ENCODE data around the gene MYOM3. TPM values are rescaled to one million over a fixed set of nuclear protein-coding genes. Genes with fewer than 3 reads are reported as not detected.

Gene MYOM3
- 0.49 to 1.0 TPM (median 0.98 TPM) in 3 replicates for polyA plus RNA-seq
- polyA plus RNA-seq (2011; ENCODE audit: low read depth): 0.84 TPM
- 0.67 and 1.1 TPM in 2 replicates for polyA plus RNA-seq (2011; cell fraction: cytosol; rRNA removed)
- 2.2 and 2.6 TPM in 2 replicates for polyA plus RNA-seq (2011; cell fraction: nucleus; rRNA removed)
- 1.4 and 1.6 TPM in 2 replicates for polyA plus RNA-seq (2012; ENCODE audit: low replicate concordance)
- 1.1 to 1.3 TPM (median 1.2 TPM) in 3 replicates for polyA minus RNA-seq
- 0.77 TPM for polyA minus RNA-seq (2011; cell fraction: cytosol; rRNA and poly(A)+ RNA removed)
- polyA minus RNA-seq (2011; cell fraction: nucleus; rRNA and poly(A)+ RNA removed): 1.8 and 2.5 TPM in 2 replicates

DNA sequence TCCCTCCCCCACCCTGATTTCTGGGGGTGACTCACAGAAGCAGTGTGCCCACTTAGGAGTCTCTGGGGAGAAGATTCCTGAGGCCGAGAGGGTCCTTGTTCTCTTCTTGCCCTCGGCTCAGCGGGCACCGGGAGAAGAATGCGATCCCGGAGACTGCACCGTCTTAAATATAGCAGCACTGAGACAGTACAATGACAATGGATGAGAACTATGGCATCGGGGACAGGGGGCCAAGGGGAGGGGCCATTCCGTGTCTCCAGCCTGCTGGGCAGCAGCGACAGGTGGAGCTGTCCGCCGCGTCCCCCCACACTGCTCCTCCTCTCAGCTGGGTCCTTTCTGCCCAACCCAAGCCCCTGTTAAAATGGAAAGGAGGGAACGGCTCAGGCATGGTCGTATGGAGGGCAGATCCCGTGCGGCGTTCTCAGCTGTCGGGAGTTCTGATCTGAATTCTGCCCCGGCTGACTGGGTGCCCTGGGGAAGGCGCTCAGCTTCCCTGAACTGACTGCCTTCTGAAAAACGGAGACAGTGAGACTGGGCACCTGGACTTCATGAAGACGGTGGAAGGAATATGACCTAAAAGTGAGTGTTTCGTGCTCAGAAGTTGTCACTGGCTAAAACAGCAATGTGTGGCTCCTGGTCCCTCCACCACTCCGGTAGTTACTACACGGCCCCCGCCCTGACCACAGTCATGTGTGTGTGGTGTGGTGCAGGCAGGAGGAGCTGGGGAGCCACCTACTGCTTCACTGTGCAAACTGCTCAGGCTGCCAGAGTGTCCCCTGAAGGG, at the start of gene MYOM3:
TSS of gene MYOM3 (minus strand) at position 140 of the 784 bp plus-strand sequence. CDS start 3,499 bp downstream, outside the sequence.
- H3K9ac ChIP-seq (ENCODE audit: control insufficient read depth, extremely low read depth, insufficient read depth, low read length): peak within 1 kb of the TSS; percentile 35
- no peak for TF ChIP-seq EZH2 (IDR thresholded peaks at IDR 0.05; ENCODE audit: low read length)
- TF ChIP-seq, protein P1, sequence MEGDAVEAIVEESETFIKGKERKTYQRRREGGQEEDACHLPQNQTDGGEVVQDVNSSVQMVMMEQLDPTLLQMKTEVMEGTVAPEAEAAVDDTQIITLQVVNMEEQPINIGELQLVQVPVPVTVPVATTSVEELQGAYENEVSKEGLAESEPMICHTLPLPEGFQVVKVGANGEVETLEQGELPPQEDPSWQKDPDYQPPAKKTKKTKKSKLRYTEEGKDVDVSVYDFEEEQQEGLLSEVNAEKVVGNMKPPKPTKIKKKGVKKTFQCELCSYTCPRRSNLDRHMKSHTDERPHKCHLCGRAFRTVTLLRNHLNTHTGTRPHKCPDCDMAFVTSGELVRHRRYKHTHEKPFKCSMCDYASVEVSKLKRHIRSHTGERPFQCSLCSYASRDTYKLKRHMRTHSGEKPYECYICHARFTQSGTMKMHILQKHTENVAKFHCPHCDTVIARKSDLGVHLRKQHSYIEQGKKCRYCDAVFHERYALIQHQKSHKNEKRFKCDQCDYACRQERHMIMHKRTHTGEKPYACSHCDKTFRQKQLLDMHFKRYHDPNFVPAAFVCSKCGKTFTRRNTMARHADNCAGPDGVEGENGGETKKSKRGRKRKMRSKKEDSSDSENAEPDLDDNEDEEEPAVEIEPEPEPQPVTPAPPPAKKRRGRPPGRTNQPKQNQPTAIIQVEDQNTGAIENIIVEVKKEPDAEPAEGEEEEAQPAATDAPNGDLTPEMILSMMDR (optimal IDR thresholded peaks at IDR 0.05 in 1 of 3, IDR thresholded peaks at IDR 0.05 in 1 of 3, conservative IDR thresholded peaks at IDR 0.05 in 1 of 3; ENCODE audit: extremely low read depth in 1 of 3, insufficient read depth in 2 of 3, low read length in 3 of 3): peak in 2 of 3 experiments; percentile 73 to 78
- no peaks in the 10 kb centered on the region for H4K20me1 ChIP-seq (ENCODE audit: control insufficient read depth, extremely low read depth, insufficient read depth, low read length)
- H3K36me3 ChIP-seq (ENCODE audit: control insufficient read depth in 2 of 2, extremely low read depth in 1 of 2, insufficient read depth in 2 of 2, low read length in 2 of 2): no peaks in the 10 kb centered on the region
- H3K4me1 ChIP-seq (ENCODE audit: control insufficient read depth, extremely low read depth, insufficient read depth, low read length): peaks cover 37% of the 10 kb centered on the region
- no peaks in the 10 kb centered on the region for H3K79me2 ChIP-seq (ENCODE audit: control insufficient read depth, insufficient read depth, low read length)
- H3K9me1 ChIP-seq (ENCODE audit: control insufficient read depth, extremely low read depth, insufficient read depth, low read length): no peaks in the 10 kb centered on the region
- H3K27ac ChIP-seq (ENCODE audit: control insufficient read depth, insufficient read depth, low read length): peak within 1 kb of the TSS; percentile 46
- no peaks in the 10 kb centered on the region for H3K9me3 ChIP-seq (ENCODE audit: control insufficient read depth, low read depth, low read length)
- H3K27me3 ChIP-seq (ENCODE audit: control insufficient read depth, extremely low read depth, insufficient read depth, low read length): no peaks in the 10 kb centered on the region
- peak within 1 kb of the TSS; percentile 88 for H2AFZ ChIP-seq (ENCODE audit: control insufficient read depth, low read length)
- FAIRE-seq (peak; percentile 98), DNase-seq (ENCODE audit: low read depth, low spot score) (no peak)
- dilution Hi-C loops (cut with MboI; ENCODE audit: extremely low pct_ligation_motif_present, low sequenced_read_pairs): no loop called here
- H3K4me2 ChIP-seq (ENCODE audit: control insufficient read depth, extremely low read depth, insufficient read depth, low read depth, low read length): peak within 1 kb of the TSS; percentile 83
- H3K4me3 ChIP-seq (ENCODE audit: control insufficient read depth in 2 of 3, extremely low read depth in 1 of 3, insufficient read depth in 2 of 3, low read depth in 1 of 3, low read length in 3 of 3): peak within 1 kb of the TSS in 1 of 3 experiments; percentile 43

DNA sequence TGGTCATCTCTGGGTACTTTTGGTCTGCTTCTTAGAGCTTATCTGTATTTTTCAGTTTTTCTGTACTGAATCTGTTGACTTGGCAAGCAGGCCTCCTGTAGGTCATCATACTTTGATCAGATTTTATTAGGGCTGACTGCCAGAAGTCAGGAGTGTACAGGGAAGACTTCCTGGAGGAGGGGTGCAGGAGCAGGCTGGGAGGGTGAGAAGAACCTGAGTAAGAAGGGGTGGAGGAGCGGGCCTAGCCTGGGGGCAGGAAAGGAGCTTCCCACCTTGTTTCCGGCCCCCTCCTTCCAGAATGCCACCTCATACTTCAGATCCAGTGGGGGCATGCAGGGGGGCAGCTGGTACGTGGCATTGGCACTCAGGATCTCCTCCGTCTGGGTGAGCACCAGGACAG, 49.3 kb upstream of the MYOM3 start:
- H3K36me3 ChIP-seq (ENCODE audit: control insufficient read depth in 2 of 2, extremely low read depth in 1 of 2, insufficient read depth in 2 of 2, low read length in 2 of 2): peaks cover 6 to 7% of the 10 kb centered on the region in 2 experiments
- dilution Hi-C loops (cut with MboI; ENCODE audit: extremely low pct_ligation_motif_present, low sequenced_read_pairs): no loop called here
- TF ChIP-seq, protein P1 (optimal IDR thresholded peaks at IDR 0.05 in 1 of 3, IDR thresholded peaks at IDR 0.05 in 1 of 3, conservative IDR thresholded peaks at IDR 0.05 in 1 of 3; ENCODE audit: extremely low read depth in 1 of 3, insufficient read depth in 2 of 3, low read length in 3 of 3): no peak
- H3K4me1 ChIP-seq (ENCODE audit: control insufficient read depth, extremely low read depth, insufficient read depth, low read length): no peaks in the 10 kb centered on the region
- H3K79me2 ChIP-seq (ENCODE audit: control insufficient read depth, insufficient read depth, low read length): no peaks in the 10 kb centered on the region
- no peaks in the 10 kb centered on the region for H3K27me3 ChIP-seq (ENCODE audit: control insufficient read depth, extremely low read depth, insufficient read depth, low read length)
- H4K20me1 ChIP-seq (ENCODE audit: control insufficient read depth, extremely low read depth, insufficient read depth, low read length): no peaks in the 10 kb centered on the region
- no peak overlapping the region for H2AFZ ChIP-seq (ENCODE audit: control insufficient read depth, low read length)
- no peaks in the 10 kb centered on the region for H3K9me3 ChIP-seq (ENCODE audit: control insufficient read depth, low read depth, low read length)
- no peak overlapping the region for H3K27ac ChIP-seq (ENCODE audit: control insufficient read depth, insufficient read depth, low read length)
- H3K4me2 ChIP-seq (ENCODE audit: control insufficient read depth, extremely low read depth, insufficient read depth, low read depth, low read length): no peak overlapping the region
- peaks cover 3% of the 10 kb centered on the region for H3K9me1 ChIP-seq (ENCODE audit: control insufficient read depth, extremely low read depth, insufficient read depth, low read length)
- no peak for FAIRE-seq
- H3K9ac ChIP-seq (ENCODE audit: control insufficient read depth, extremely low read depth, insufficient read depth, low read length): no peak overlapping the region
- H3K4me3 ChIP-seq (ENCODE audit: control insufficient read depth in 2 of 3, extremely low read depth in 1 of 3, insufficient read depth in 2 of 3, low read depth in 1 of 3, low read length in 3 of 3): no peak overlapping the region
- no peak for DNase-seq (ENCODE audit: low read depth, low spot score)
